Stimulated activated CD4-positive, alpha-beta T cell treated with anti-CD3 and anti-CD28 coated beads, TNF-alpha, amount 100 ng/mL, for 24 hours (primary cell): ENCODE data around the gene CCNI.
A peak's percentile ranks its signal among the peaks of the same experiment; 100 is the strongest.
"Not testable (repeated sequence)": the region's sequence is repeated elsewhere in the genome, so short reads cannot be mapped to it uniquely, and the experiment has no call there.

Source experiments
- DNase-seq, 3 experiments: peaks; one replicate each; pipeline ENCODE4 v3.0.0-alpha.2; 2020; ENCODE audit warnings: low read depth in 3 of 3

CCNI gene

GRCh38 chr4:77082886-77083608 is 7.3 kb upstream of the CCNI start:
- no peak for DNase-seq

DNA sequence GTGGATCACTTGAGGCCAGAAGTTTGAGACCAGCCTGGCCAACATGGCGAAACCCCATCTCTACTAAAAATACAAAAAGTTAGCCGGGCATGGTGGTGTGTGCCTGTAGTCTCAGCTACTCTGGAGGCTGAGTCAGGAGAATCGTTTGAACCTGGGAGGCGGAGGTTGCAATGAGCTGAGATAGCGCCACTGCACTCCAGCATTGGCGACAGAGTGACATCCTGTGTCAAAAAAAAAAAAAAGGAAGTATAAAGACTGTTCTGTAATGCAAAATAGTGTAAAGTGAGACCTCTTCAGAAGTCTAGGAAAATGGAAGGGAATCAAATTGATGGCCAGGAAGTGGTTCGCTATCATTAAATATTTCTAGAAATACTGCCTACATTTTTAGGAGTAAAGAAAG is 5.0 kb upstream of the CCNI start:
- not testable (repeated sequence) for DNase-seq

DNA sequence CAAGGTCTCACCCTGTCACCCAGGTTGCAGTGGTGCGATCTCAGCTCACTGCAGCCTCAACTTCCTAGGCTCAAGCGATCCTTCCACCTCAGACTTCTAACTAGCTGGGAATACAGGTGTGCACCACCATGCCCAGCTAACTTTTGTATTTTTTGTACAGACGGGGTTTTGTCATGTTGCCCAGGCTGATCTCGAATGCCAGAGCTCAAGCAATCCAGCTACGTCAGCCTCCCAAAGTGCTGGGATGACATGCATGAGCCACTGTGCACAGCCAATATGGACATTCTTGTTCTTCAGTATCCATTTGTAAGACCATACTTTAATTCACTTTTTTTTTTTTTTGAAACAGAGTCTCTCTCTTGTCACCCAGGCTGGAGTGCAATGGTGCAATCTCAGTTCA is 3.5 kb upstream of the CCNI start:
- DNase-seq, result no peak

DNA sequence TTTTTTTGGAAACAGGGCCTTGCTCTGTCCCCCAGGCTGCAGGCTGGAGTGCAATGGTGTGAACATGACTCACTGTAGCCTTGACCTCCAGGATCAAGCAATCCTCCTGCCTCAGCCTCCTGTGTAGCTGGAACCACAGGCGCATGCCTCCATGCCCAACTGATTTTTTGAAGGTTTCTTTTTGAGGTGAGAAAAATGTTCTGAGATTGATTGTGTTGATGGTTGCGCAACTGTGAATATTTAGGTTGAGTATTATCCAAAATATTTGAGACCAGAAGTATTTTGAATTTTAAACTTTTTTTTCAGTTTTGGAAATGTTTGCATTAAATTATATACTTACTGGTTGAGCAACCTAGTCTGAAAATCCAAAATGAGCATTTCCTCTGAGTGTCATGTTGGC is 2.6 kb upstream of the CCNI start:
- DNase-seq, result no peak

DNA sequence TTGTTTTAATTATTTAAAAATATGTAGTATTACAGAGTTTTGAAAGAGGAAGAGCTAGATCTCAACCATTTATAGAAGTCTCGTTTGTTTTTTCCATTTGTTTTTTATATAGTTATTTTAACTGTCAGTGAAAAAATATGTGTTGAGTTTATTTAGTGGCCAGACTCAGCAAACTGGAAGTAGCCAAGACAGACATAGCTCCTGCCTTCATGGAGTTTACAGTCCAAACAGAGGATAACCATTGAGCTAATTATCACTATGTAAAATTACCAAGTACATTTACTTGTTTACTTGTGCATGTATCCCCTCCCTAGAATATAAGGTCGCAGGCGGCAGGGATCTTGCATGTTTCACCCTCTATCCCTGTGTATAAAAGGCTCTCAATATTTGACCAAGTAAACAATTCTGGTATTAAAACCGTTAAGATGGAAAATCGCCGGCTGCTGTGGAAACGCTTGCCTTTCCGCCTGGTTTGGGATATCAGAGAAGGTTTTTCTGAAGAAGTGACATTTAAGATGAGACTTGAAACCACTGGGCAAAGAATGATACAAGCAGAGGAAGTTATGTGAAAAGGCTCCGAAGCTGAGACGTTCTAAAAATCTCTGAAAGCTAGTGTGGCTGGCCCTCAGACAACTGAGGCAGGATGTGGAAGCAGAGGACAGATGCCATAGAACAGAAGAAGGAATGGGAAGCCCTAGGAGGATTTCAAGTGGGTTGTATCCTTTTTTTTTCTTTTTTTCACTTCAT is 1.3 kb upstream of the CCNI start:
- no peak for DNase-seq

DNA sequence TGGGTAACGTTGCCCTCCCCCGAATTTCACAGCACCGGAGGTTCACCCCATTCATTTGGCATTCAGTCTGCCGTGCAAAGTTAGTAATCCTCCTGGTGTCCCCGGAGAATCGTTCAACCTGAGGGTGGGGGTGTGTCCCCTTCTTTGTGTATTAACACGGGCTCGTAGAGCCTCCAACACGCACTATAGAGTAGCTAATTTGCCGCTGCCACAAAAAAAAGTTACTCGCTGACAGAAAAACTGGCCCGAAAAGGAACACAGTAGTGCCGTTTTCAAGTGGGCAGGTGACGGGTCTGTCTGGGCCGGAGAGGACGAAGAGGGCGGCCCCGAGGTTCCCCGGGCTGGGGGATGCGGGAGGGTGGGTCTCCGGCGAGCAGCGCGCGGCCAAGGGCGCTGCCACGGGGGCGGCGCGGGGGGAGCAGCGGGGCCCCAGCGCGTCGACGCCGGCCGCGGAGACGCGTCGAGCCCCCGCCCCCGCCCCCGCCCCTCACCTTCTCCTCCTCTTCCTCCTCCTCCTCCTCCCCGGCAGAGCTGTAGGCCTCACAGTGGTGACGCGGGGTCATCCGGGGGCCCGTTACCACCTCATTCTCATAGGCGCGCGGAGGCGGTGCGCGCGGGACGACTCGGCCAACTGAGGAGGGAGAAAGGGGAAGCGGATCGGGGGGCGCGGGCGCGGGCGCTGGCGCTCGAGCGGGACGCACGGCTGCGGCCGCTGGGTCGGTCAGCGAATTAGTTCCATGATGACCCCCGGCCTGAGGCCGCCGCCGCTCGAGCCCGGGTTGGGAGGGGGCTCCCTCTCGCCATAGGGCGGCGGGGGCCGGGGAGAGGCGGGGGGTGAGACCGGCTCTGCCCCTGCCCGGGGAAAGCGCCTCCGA is 571 bp downstream of the CCNI start:
- DNase-seq, result peak; percentile 40 to 78 (median 45)

DNA sequence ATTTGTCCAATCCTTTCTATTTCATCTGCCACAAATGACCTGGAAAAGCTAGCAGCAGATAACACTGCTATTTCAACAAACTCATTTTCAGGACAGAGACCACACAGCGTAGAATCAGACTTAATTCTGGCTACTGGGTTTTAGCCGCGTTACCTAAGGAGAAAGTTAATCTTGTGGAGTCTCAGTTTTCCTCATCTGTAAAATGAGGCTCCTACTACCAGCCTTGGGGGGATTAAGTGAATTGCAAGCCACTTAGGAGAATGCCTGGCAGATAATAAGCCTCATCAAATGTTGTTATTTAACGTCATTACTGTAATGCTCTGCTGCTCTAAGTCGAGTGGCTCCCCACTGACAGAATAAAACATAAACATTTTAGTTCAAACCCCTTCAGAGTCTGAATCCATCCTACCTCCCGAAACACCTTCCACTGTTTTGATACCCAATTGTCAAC is 1.4 kb downstream of the CCNI start:
- no peak for DNase-seq

- no peak for DNase-seq
Observed at GRCh38 chr4:77073981-77074380, 1.8 kb downstream of the CCNI start.

DNA sequence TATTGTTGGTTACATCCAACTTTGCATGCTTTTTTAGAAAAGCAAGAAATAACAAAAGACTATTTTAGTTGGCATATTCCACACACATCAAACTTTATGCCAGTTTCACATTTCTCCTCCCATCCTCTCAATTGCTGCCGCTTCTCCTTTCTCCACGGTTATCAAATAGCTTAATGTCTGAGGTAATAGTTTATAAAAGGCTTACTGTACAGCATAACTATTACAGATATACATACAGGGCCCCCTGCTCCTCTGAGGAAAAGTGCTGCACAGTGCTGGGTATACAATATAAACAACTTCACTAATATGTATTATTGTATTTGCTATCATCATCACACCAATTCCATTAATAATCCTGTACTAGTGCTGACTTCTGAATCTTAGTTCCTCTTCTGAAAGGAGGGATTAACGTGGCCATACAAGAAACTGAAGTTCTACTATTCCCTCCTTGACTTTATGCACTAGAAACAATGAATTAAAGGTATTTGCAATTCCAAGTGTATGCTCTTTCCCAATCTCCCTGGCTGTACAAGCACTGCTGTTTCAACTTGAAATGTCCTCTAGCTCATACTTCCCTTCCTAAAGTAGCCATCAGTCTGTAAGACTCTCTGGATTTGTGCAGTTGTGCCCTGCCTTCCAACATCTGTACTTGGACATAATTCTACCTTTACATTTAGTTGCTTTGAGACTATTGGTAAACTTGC is 2.5 kb downstream of the CCNI start:
- DNase-seq, result no peak

GRCh38 chr4:77072195-77072753 is 3.5 kb downstream of the CCNI start:
- no peak for DNase-seq

- DNase-seq, result not testable (repeated sequence)
Observed at GRCh38 chr4:77069514-77069913, 6.3 kb downstream of the CCNI start.

DNA sequence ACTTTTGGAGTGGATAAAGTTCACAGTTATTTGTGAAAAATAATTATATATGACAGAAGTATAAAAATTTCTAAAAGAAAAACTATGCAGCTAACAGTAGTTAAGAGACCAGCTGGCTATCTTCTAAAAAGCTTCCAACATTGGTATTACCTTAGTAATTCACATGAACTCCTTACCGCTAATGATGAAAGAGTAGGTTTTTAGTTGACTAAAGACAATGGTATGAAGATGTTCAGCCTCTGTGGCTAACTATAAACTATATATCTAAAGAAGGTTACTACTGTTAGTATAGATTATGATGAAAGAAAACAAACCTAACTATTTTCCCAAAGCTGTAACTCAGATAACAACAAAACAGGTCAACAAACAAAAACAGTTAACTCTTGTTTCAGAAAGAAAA is 10.4 kb downstream of the CCNI start:
- DNase-seq, result no peak

- no peak for DNase-seq
Observed at GRCh38 chr4:77062856-77063255, 12.9 kb downstream of the CCNI start.

DNA sequence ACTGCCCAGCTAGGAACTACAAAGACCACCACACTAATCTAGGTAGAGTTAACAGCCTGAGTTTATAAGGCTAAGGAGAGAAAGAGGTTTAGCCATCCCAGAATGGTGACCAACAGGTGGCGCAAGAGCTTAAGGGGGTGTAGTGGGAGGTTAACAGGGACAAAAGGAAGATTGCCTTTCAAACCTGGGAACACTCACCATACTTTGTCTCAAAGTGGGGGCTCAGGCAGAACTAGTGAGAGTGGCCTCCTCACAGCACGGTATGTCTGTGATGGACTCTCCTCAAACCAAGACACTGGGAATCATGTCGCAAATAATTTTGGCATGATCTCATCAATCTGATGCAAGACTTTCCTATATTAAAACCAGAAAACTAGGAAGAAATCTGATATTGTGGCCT is 23.4 kb downstream of the CCNI start:
- DNase-seq, result peak; percentile 22 to 53 (median 46)

- DNase-seq, result no peak
Observed at GRCh38 chr4:77050962-77051361, 24.8 kb downstream of the CCNI start.

DNA sequence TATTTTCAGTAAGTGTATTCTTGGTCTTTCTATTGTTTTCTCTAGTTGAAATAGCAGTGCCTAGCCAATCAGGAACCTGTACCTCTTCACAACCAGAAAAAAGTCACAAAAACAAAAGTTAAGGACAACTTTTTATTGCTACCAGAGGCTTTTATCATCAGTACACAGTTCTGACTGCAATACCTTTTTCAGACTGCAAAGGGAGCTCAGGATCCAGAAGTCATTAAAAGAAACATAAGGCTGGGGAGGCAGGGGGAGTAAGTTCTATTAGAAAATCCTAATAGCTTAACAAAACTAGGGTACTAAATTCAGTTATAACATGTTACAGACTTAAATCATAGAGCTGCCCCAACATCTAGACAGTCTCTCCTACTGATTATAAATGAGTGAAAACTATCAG is 28.8 kb downstream of the CCNI start:
- DNase-seq, result no peak

DNA sequence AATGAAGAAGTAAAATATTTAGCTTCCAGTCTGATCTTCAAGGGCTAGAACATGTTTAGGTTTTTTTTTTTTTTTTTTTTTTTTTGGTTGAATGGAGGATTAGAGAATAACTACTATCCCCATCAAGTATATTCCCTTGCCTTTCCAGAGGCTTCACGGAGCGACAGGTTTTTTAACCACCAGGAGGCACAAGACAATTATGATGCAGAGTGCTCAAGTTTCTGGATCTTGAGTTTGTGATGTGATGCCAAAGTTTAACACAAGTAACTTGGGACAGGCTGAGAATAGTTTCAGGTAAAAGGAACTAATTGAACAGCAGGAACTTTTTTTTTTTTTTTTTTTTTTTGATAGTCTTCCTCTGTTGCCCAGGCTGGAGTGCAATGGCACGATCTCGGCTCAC is 30.3 kb downstream of the CCNI start:
- DNase-seq, result no peak

- no peak for DNase-seq
Observed at GRCh38 chr4:77044461-77045150, 31.2 kb downstream of the CCNI start.

- DNase-seq, result no peak
Observed at GRCh38 chr4:77043507-77044136, 32.2 kb downstream of the CCNI start.
